H9 (cell line): ENCODE measurements around the gene LSS. TPM values are rescaled to one million over a fixed set of nuclear protein-coding genes. Genes with fewer than 3 reads are reported as not detected.

Experiments used
- DNase-seq: peaks from one replicate; pipeline ENCODE4 v3.0.0-alpha.2; 2017
- H2AFZ ChIP-seq: one replicate; pipeline ENCODE4 v1.6.1; 2013; ENCODE audit warnings: mild to moderate bottlenecking, low read length, control low read depth, moderate library complexity
- H2AK5ac ChIP-seq: 2 replicates; pipeline ENCODE4 v1.6.1; 2013; ENCODE audit warnings: low read length, control low read depth, mixed read lengths; ENCODE audit not compliant: insufficient read length
- H2BK120ac ChIP-seq: one replicate; pipeline ENCODE4 v1.6.1; 2013; ENCODE audit warnings: low read depth, mild to moderate bottlenecking, low read length, control low read depth, inconsistent platforms; ENCODE audit not compliant: poor library complexity, severe bottlenecking
- H2BK12ac ChIP-seq: 2 replicates; pipeline ENCODE4 v1.6.1; 2013; ENCODE audit warnings: low read length, control low read depth, mixed read lengths, low read depth; ENCODE audit not compliant: insufficient read length
- H2BK15ac ChIP-seq: 2 replicates; pipeline ENCODE4 v1.6.1; 2013; ENCODE audit warnings: low read depth, low read length, control low read depth
- H2BK20ac ChIP-seq: one replicate; pipeline ENCODE4 v1.6.1; 2013; ENCODE audit warnings: low read depth, mild to moderate bottlenecking, low read length, control low read depth, inconsistent platforms; ENCODE audit not compliant: poor library complexity, severe bottlenecking
- H2BK5ac ChIP-seq: 2 replicates; pipeline ENCODE4 v1.6.1; 2013; ENCODE audit warnings: low read length, control low read depth, mixed read lengths; ENCODE audit not compliant: insufficient read length
- H3K14ac ChIP-seq: 2 replicates; pipeline ENCODE4 v1.6.1; 2013; ENCODE audit warnings: low read length, control low read depth; ENCODE audit not compliant: insufficient read depth
- H3K18ac ChIP-seq: 2 replicates; pipeline ENCODE4 v1.6.1; 2013; ENCODE audit warnings: low read depth, mild to moderate bottlenecking, mixed read lengths, low read length, control low read depth; ENCODE audit not compliant: insufficient read length
- H3K23ac ChIP-seq: 2 replicates; pipeline ENCODE4 v1.6.1; 2013; ENCODE audit warnings: low read length, control low read depth, mixed read lengths, low read depth; ENCODE audit not compliant: insufficient read length
- H3K23me2 ChIP-seq: 2 replicates; pipeline ENCODE4 v1.6.1; 2013; ENCODE audit warnings: low read depth, mild to moderate bottlenecking, mixed read lengths, low read length, control low read depth; ENCODE audit not compliant: insufficient read length, poor library complexity, severe bottlenecking
- H3K27ac ChIP-seq: 2 replicates; pipeline ENCODE4 v1.5.1; 2013; ENCODE audit warnings: low read length, control low read depth, mixed read lengths, low read depth; ENCODE audit not compliant: insufficient read length
- H3K27me3 ChIP-seq: 2 replicates; pipeline ENCODE4 v1.6.1; 2013; ENCODE audit warnings: low read length, control low read depth, inconsistent platforms; ENCODE audit not compliant: insufficient read depth
- H3K4ac ChIP-seq: 2 replicates; pipeline ENCODE4 v1.6.1; 2013; ENCODE audit warnings: low read depth, mild to moderate bottlenecking, control low read depth, inconsistent platforms, low read length, moderate library complexity
- H3K4me1 ChIP-seq: 2 replicates; pipeline ENCODE4 v1.6.1; 2013; ENCODE audit warnings: low read length, control low read depth, inconsistent platforms; ENCODE audit not compliant: insufficient read depth
- H3K4me2 ChIP-seq: 2 replicates; pipeline ENCODE4 v1.6.1; 2013; ENCODE audit warnings: low read length, control low read depth, mixed read lengths; ENCODE audit not compliant: insufficient read length, insufficient read depth
- H3K56ac ChIP-seq: 2 replicates; pipeline ENCODE4 v1.6.1; 2013; ENCODE audit warnings: low read depth, mild to moderate bottlenecking, mixed read lengths, low read length, control low read depth; ENCODE audit not compliant: insufficient read length
- H3K79me1 ChIP-seq: 2 replicates; pipeline ENCODE4 v1.6.1; 2013; ENCODE audit warnings: low read depth, mild to moderate bottlenecking, moderate library complexity, low read length, control low read depth, inconsistent platforms; ENCODE audit not compliant: insufficient read depth, poor library complexity, severe bottlenecking
- H3K79me2 ChIP-seq: 2 replicates; pipeline ENCODE4 v1.6.1; 2013; ENCODE audit warnings: low read length, control low read depth, inconsistent platforms; ENCODE audit not compliant: insufficient read depth
- H3K9ac ChIP-seq: 2 replicates; pipeline ENCODE4 v1.6.1; 2013; ENCODE audit warnings: low read length, control low read depth, mixed read lengths; ENCODE audit not compliant: insufficient read length; ENCODE audit errors: extremely low read depth
- H3K9me3 ChIP-seq: one replicate; pipeline ENCODE4 v1.6.1; 2013; ENCODE audit warnings: low read depth, low read length, inconsistent platforms; ENCODE audit not compliant: control insufficient read depth
- H3T11ph ChIP-seq: one replicate; pipeline ENCODE4 v1.6.1; 2013; ENCODE audit warnings: mild to moderate bottlenecking, low read length, control low read depth, inconsistent platforms
- H4K20me1 ChIP-seq: one replicate; pipeline ENCODE4 v1.6.1; 2013; ENCODE audit not compliant: control insufficient read depth, insufficient read length, insufficient read depth
- H4K5ac ChIP-seq: 2 replicates; pipeline ENCODE4 v1.6.1; 2013; ENCODE audit warnings: low read depth, mild to moderate bottlenecking, mixed read lengths, low read length, control low read depth; ENCODE audit not compliant: insufficient read length
- H4K8ac ChIP-seq: replicated peaks from 2 replicates; pipeline ENCODE4 v1.6.1; 2013; ENCODE audit warnings: low read length, control low read depth, mixed read lengths, low read depth; ENCODE audit not compliant: insufficient read length
- H4K91ac ChIP-seq: 2 replicates; pipeline ENCODE4 v1.6.1; 2013; ENCODE audit warnings: low read depth, mild to moderate bottlenecking, moderate library complexity, mixed read lengths, low read length, control low read depth; ENCODE audit not compliant: insufficient read length
- H3K27ac Mint-ChIP-seq, 3 experiments: 2 replicates in 2 of 3; 3 replicates in 1 of 3; pipeline ENCODE4 v1.8.0; 2020 to 2021; ENCODE audit warnings: mixed read lengths in 3 of 3, mild to moderate bottlenecking in 1 of 3, moderate library complexity in 1 of 3
- H3K27me3 Mint-ChIP-seq: 2 replicates; pipeline ENCODE4 v1.8.0; 2021; ENCODE audit warnings: low read depth, mild to moderate bottlenecking, moderate library complexity, mixed read lengths
- H3K36me3 Mint-ChIP-seq, 3 experiments: 2 replicates in 2 of 3; 3 replicates in 1 of 3; pipeline ENCODE4 v1.8.0; 2020 to 2021; ENCODE audit warnings: low read depth in 3 of 3, mixed read lengths in 3 of 3; ENCODE audit not compliant: insufficient read depth in 1 of 3
- H3K4me1 Mint-ChIP-seq, 2 experiments: 2 replicates each; pipeline ENCODE4 v1.8.0; 2020; ENCODE audit warnings: mixed read lengths in 2 of 2
- H3K4me3 Mint-ChIP-seq, 2 experiments: 2 replicates in 1 of 2; 3 replicates in 1 of 2; pipeline ENCODE4 v1.8.0; 2020 to 2021; ENCODE audit warnings: mild to moderate bottlenecking in 2 of 2, mixed read lengths in 2 of 2, moderate library complexity in 1 of 2
- H3K9me3 Mint-ChIP-seq, 2 experiments: 2 replicates in 1 of 2; 3 replicates in 1 of 2; pipeline ENCODE4 v1.8.0; 2020; ENCODE audit warnings: mild to moderate bottlenecking in 2 of 2, mixed read lengths in 2 of 2, moderate library complexity in 1 of 2
- CTCF ChIP-seq: fragments of 200-600 bp; sonication (generic); conservative IDR thresholded peaks from 3 replicates; pipeline ENCODE4 v1.8.0; 2021; ENCODE audit warnings: antibody characterized with exemption, mild to moderate bottlenecking
- WGBS: extraction: QIAGEN DNeasy Blood & Tissue Kit; methylation state at CpG from one replicate; pipeline ENCODE4 v1.1.7; 2013; ENCODE audit warnings: missing lambda C conversion rate, low lambda C conversion rate, mixed read lengths; ENCODE audit not compliant: insufficient read length; ENCODE audit errors: extremely low coverage; 5-methylcytosine and 5-hydroxymethylcytosine counted together
- total RNA-seq: library from RNA; stranded (reverse); gene quantifications from 2 replicates; pipeline ENCODE4 v1.2.1, GENCODE V29; 2021

Gene LSS
- total RNA-seq, 1 experiment from 2014 or later: 69.2 TPM

GRCh38 chr21:46237474-46237873 lies 8.9 kb upstream of the LSS start:
- Histone ChIP-seq H3T11ph (no peak overlapping the region), H2BK15ac (no peak overlapping the region), H2BK20ac (no peak overlapping the region), H2AK5ac (no peak overlapping the region), H2BK120ac (no peak overlapping the region), H3K9me3 (no peaks in the 10 kb centered on the region), H2BK5ac (no peak overlapping the region), H4K5ac (no peak overlapping the region), H3K56ac (no peak overlapping the region), H3K79me1 (no peaks in the 10 kb centered on the region), H4K91ac (no peak overlapping the region), H3K4ac (no peak overlapping the region), H2BK12ac (no peak overlapping the region), H4K20me1 (no peaks in the 10 kb centered on the region), H3K14ac (no peak overlapping the region), H3K27me3 (no peaks in the 10 kb centered on the region), H3K18ac (no peak overlapping the region), H4K8ac (no peak overlapping the region), H3K79me2 (no peaks in the 10 kb centered on the region), H3K27ac (no peak overlapping the region), H3K4me2 (no peak overlapping the region), H3K4me1 (no peaks in the 10 kb centered on the region), H3K23me2 (no peaks in the 10 kb centered on the region), H3K23ac (no peak overlapping the region), H3K9ac (no peak overlapping the region), H2AFZ (no peak overlapping the region)
- no CpG with 5 or more reads among the region's 5 CpGs for WGBS
- Mint-ChIP-seq H3K36me3 (peaks cover 61 to 92% (median 83%) of the 10 kb centered on the region in 3 experiments), H3K27me3 (no peaks in the 10 kb centered on the region), H3K27ac (no peak overlapping the region), H3K9me3 (peaks cover 5 to 14% of the 10 kb centered on the region in 2 experiments; a peak in 4 of 5 replicates), H3K4me1 (no peaks in the 10 kb centered on the region; a peak in 1 of 4 replicates), H3K4me3 (no peak overlapping the region)
- no peak for DNase-seq
- TF ChIP-seq CTCF: no peak
